ENCODE results near the gene RPL10A.

The RPL10A gene

DNA sequence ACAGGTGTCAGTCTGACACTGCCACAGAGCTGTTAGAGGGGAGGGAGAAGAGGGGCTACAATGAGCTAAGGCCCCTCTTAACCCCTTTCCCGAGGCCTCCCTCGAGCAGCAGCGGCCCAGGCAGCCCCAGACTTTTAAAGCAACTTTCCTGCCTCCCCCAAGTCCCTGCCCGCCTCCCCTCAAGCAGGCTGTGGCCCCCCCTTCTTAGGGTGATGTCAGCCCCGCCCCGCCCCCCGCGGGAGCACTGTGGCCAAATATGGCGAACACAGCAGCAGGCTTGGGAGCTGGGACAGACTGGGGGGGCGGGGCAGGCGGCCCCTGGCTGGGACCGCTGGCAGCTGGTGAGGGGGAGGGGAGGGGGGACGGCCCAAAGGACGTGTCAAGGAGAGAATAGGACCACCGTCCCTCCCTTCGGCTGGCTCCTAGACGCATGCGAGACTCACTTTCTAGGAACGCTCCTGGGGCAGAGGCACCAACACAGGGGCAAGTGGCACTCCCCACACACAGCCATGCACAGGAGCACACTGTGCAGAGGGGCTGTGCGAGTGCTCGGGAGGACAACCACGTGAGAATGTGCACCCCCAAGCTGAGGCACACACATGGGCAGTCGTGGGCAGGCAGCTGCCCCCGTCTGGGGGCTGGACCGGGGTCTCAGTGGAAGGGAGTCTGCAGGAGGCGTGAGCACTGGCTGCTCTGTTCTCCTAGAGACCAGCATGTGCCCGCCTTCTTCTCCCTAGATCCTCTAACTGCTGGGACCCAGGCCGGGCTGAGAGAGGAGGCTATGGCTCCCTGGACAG is 22.0 kb downstream of the RPL10A start:
- Histone ChIP-seq H3K4me3 (ENCODE audit: low read depth, low read length) (peak overlapping the region; percentile 52), H3K36me3 (no peaks in the 10 kb centered on the region), H3K9me3 (no peaks in the 10 kb centered on the region), H3K27me3 (no peaks in the 10 kb centered on the region), H3K4me1 (peaks cover 44% of the 10 kb centered on the region)
- DNase-seq, result peak; percentile 84
- TF ChIP-seq, protein P1, sequence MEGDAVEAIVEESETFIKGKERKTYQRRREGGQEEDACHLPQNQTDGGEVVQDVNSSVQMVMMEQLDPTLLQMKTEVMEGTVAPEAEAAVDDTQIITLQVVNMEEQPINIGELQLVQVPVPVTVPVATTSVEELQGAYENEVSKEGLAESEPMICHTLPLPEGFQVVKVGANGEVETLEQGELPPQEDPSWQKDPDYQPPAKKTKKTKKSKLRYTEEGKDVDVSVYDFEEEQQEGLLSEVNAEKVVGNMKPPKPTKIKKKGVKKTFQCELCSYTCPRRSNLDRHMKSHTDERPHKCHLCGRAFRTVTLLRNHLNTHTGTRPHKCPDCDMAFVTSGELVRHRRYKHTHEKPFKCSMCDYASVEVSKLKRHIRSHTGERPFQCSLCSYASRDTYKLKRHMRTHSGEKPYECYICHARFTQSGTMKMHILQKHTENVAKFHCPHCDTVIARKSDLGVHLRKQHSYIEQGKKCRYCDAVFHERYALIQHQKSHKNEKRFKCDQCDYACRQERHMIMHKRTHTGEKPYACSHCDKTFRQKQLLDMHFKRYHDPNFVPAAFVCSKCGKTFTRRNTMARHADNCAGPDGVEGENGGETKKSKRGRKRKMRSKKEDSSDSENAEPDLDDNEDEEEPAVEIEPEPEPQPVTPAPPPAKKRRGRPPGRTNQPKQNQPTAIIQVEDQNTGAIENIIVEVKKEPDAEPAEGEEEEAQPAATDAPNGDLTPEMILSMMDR (IDR thresholded peaks at IDR 0.05; ENCODE audit: low read depth, low read length), result no peak

DNA sequence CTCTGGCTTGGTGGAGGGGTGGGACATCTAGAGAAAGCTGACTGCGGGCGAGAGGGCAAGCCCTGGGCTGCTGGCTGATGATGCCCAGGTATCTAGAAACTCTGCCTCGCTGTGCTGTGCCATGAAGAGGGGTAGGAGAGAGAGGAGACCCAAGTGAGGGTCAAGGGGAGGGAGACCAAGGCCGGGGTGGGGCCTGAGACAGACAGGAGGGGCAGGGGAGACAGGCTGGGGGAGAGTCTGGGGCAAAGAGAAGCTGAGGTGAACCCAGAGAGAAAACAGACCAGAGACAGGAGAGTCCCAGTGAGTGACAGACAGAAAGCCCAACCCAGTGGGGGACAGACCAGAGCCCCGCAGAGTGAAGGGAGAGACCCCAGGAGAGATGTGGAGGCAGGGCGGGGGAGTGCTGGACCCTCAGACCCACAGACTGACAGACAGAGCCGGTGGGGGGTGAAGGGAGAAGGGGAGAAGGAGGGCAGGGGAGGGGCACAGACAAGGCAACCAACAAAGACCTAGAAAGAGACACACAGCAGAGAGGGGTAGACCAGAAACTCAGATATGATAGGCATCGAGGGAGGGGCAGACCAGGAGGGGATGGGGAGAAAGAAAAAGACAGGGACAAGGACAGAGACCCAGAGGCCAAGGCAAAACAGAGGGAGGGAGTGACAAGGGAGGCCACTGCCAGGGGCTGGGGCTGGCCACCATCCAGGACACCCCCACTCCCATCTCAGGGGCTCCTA is 22.8 kb downstream of the RPL10A start:
- TF ChIP-seq, protein P1 (IDR thresholded peaks at IDR 0.05; ENCODE audit: low read depth, low read length), result no peak
- H3K36me3 ChIP-seq, result no peaks in the 10 kb centered on the region
- H3K4me1 ChIP-seq, result peaks cover 44% of the 10 kb centered on the region
- no peak for DNase-seq
- H3K4me3 ChIP-seq (ENCODE audit: low read depth, low read length), result no peak overlapping the region; the same call in 1 of the 2 replicates
- no peaks in the 10 kb centered on the region for H3K27me3 ChIP-seq
- H3K9me3 ChIP-seq, result no peaks in the 10 kb centered on the region

DNA sequence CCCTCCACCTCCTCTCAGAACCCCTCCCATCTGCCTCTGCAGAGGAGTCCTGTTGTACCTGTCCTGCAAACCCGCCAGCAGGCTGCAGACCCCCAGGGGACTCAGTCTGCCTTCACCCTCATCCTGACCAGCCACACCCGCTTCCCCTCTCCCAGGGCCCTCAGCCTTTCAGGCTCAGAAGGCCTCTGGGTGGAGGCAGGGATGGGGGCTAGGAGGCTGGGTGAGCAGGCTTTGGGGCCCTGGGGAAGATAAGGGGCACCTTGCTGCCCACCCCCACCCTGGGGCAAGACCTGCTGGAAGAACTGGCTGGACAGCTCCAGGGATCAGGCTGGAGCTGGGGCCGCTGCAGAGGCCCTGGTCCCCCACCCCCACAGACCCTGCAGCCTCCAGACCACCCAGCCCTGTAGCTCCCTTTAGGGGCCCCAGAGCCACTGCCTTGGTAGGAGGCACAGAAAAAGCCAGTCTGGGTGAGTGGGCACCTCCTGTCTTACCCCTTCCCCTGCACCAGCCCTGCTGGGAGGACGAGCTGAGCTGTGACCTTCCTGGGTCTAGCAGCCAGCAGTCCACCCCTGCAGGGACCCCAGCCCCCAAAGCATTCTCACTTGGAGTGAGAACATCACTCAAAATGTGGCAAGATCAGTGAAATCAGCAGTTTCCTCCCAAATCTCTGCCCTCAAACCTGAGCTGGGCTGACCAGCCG is 23.5 kb downstream of the RPL10A start:
- no peaks in the 10 kb centered on the region for H3K27me3 ChIP-seq
- DNase-seq, result no peak
- no peaks in the 10 kb centered on the region for H3K36me3 ChIP-seq
- H3K9me3 ChIP-seq, result no peaks in the 10 kb centered on the region
- H3K4me1 ChIP-seq, result peaks cover 44% of the 10 kb centered on the region
- TF ChIP-seq, protein P1 (IDR thresholded peaks at IDR 0.05; ENCODE audit: low read depth, low read length), result no peak
- H3K4me3 ChIP-seq (ENCODE audit: low read depth, low read length), result no peak overlapping the region

DNA sequence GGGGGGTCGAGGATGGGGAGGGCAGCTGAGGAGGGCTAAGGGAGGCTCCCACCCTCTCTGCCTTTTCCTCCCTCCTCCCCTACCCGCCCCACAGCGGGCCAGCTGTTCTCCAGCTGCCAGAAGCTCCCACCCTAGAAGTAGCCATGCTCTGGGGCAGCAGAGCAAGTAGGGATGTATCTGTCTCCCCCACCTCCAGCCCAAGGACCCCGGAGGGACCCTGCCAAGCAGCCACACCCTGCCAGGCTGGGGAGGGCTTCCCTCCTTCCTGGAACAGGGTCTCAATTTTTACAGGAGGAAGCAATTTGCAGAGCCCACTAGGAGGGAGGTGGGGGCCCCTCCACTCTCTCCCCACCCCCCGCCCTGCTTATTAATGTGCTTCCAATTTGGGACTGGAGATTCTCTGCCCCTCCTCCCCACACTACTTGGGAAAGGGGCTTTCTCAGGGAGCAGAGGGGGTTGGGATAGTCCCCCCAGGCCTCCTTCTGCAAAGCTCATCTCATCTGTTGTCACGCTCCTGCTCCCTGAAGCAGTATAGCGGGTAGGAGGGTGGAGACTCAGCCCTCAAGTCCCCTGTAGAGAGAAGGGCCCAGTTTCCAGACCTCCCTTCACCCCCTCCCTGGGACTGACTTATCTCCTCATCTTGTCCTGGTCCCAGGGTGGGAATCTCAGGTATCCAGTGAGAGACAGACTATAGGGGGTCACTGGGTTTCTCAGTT is 24.2 kb downstream of the RPL10A start:
- no peaks in the 10 kb centered on the region for H3K9me3 ChIP-seq
- peaks cover 44% of the 10 kb centered on the region for H3K4me1 ChIP-seq
- no peak for DNase-seq
- TF ChIP-seq, protein P1 (IDR thresholded peaks at IDR 0.05; ENCODE audit: low read depth, low read length), result no peak
- H3K27me3 ChIP-seq, result no peaks in the 10 kb centered on the region
- H3K36me3 ChIP-seq, result no peaks in the 10 kb centered on the region
- no peak overlapping the region for H3K4me3 ChIP-seq (ENCODE audit: low read depth, low read length)

DNA sequence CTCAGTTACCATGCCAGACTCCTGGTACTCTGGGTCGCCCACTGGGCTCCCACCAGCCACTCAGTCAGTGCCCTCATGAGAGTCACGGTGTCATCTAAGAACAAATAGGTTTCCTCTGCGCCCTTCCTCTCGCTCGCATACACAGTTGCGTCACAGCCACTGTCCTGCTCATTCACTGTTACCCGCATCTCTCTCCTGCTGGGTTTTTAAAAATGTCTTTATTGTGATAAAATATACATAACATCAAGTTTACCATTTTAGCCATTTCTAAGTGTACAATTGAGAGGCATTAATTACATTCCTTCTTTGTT is 24.7 kb downstream of the RPL10A start:
- Histone ChIP-seq H3K4me1 (peaks cover 42% of the 10 kb centered on the region), H3K4me3 (ENCODE audit: low read depth, low read length) (no peak overlapping the region), H3K9me3 (no peaks in the 10 kb centered on the region), H3K36me3 (no peaks in the 10 kb centered on the region), H3K27me3 (no peaks in the 10 kb centered on the region)
- no peak for DNase-seq
- TF ChIP-seq, protein P1 (IDR thresholded peaks at IDR 0.05; ENCODE audit: low read depth, low read length), result no peak
